Peyer's patch (tissue), 4 donors: ENCODE results near the gene SPACA9. TPM values are rescaled to one million over a fixed set of nuclear protein-coding genes. Genes with fewer than 3 reads are reported as not detected.

Experiments used
- DNase-seq, 3 donors: peaks; one replicate each; pipeline ENCODE4 v3.0.0-alpha.2; 2017 to 2019
- H3K27ac ChIP-seq, 4 donors: fragments of 200-600 bp; sonication (generic); one replicate each; pipeline ENCODE4 v1.5.1; 2016 to 2019
- H3K27me3 ChIP-seq, 2 donors: fragments of 200-600 bp; sonication (generic); one replicate each; pipeline ENCODE4 v1.5.1; 2019
- H3K36me3 ChIP-seq, 3 donors: fragments of 200-600 bp; sonication (generic); one replicate each; pipeline ENCODE4 v1.5.1; 2016 to 2019
- H3K4me1 ChIP-seq, 4 donors: fragments of 200-600 bp; sonication (generic); one replicate each; pipeline ENCODE4 v1.5.1; 2016 to 2019
- H3K4me3 ChIP-seq, 4 donors: fragments of 200-600 bp; sonication (generic); 1 replicate in 3 of 4; 2 replicates in 1 of 4; pipeline ENCODE4 v1.5.1; 2016 to 2019; ENCODE audit warnings: mild to moderate bottlenecking in 1 of 4
- H3K9me3 ChIP-seq, 4 donors: fragments of 200-600 bp; sonication (generic); one replicate each; pipeline ENCODE4 v1.5.1; 2016 to 2019; ENCODE audit warnings: mild to moderate bottlenecking in 1 of 4
- POLR2A ChIP-seq, 2 donors: fragments of 450-650 bp; IDR thresholded peaks; one replicate each; pipeline ENCODE4 v1.5.1; 2017; ENCODE audit warnings: antibody characterized with exemption in 2 of 2, mild to moderate bottlenecking in 2 of 2, moderate library complexity in 2 of 2
- total RNA-seq, 4 donors: library from RNA; depleted of rRNA; stranded (reverse); fragments of >200 nt; gene quantifications; one replicate each; pipeline ENCODE4 v1.1.0, GENCODE V29; 2016
- TF ChIP-seq, protein P1 (sequence below), 6 experiments: fragments of 450-650 bp in 4 of 6; fragments of 200-600 bp in 2 of 6; sonication (generic) in 1 of 6; IDR thresholded peaks; one replicate each; pipeline ENCODE4 v1.5.1; 2017 to 2019; ENCODE audit warnings: antibody characterized with exemption in 6 of 6, mild to moderate bottlenecking in 3 of 6, moderate library complexity in 1 of 6

Gene SPACA9
- total RNA-seq, 4 donors from 2014 or later = 0.53 to 1.8 (median 1.2) TPM; not detected in 1

DNA sequence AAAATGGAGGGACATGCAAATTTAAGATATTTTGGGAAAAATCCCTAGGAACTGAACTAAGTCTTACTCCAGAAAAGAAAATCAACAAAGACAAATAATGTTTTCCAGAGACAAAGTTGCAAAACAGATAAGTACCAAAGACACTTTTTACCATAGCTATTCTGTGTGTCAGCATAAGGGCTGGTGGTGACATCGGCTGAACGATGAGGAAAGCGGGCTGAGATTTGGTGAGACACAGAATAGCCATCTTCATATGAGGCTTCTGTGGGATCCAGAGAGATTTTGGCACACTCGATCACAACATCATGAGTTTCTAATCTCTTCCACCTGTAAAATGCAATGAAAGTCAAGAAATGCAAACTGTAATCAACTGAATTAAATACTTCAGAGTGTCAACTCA lies 33.4 kb downstream of the SPACA9 start:
- no peaks in the 10 kb centered on the region for H3K4me1 ChIP-seq
- no peak overlapping the region for H3K27ac ChIP-seq
- DNase-seq = no peak
- no peaks in the 10 kb centered on the region for H3K27me3 ChIP-seq
- no peaks in the 10 kb centered on the region for H3K9me3 ChIP-seq
- no peak overlapping the region for H3K4me3 ChIP-seq
- peaks cover 0 to 74% (median 0%) of the 10 kb centered on the region in 3 donors for H3K36me3 ChIP-seq
- TF ChIP-seq, protein P1, sequence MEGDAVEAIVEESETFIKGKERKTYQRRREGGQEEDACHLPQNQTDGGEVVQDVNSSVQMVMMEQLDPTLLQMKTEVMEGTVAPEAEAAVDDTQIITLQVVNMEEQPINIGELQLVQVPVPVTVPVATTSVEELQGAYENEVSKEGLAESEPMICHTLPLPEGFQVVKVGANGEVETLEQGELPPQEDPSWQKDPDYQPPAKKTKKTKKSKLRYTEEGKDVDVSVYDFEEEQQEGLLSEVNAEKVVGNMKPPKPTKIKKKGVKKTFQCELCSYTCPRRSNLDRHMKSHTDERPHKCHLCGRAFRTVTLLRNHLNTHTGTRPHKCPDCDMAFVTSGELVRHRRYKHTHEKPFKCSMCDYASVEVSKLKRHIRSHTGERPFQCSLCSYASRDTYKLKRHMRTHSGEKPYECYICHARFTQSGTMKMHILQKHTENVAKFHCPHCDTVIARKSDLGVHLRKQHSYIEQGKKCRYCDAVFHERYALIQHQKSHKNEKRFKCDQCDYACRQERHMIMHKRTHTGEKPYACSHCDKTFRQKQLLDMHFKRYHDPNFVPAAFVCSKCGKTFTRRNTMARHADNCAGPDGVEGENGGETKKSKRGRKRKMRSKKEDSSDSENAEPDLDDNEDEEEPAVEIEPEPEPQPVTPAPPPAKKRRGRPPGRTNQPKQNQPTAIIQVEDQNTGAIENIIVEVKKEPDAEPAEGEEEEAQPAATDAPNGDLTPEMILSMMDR (IDR thresholded peaks at IDR 0.05) = no peak
- TF ChIP-seq POLR2A (IDR thresholded peaks at IDR 0.05) = no peak

DNA sequence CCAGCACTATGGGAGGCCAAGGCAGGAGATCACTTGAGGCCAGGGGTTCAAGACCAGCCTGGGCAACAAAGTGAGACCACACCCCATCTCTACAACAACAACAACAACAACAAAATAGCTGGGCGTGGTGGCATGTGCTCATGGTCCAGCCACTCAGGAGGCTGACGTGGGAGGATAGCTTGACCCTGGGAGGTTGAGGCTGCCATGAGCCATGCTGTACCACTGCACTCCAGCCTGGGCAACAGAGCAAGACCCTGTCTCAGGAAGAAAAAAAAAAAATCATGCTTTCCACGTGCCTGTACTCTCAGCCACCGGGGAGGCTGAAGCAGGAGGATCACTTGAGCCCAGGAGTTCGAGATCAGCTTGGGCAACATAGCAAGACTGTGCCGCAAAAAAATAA lies 36.2 kb downstream of the SPACA9 start:
- no peak for TF ChIP-seq POLR2A (IDR thresholded peaks at IDR 0.05)
- TF ChIP-seq, protein P1 (IDR thresholded peaks at IDR 0.05) = no peak
- Histone ChIP-seq H3K27me3 (no peaks in the 10 kb centered on the region), H3K4me1 (no peaks in the 10 kb centered on the region), H3K36me3 (peaks cover 0 to 72% (median 0%) of the 10 kb centered on the region in 3 donors), H3K9me3 (no peaks in the 10 kb centered on the region), H3K27ac (no peak overlapping the region), H3K4me3 (no peak overlapping the region)
- DNase-seq = no peak

DNA sequence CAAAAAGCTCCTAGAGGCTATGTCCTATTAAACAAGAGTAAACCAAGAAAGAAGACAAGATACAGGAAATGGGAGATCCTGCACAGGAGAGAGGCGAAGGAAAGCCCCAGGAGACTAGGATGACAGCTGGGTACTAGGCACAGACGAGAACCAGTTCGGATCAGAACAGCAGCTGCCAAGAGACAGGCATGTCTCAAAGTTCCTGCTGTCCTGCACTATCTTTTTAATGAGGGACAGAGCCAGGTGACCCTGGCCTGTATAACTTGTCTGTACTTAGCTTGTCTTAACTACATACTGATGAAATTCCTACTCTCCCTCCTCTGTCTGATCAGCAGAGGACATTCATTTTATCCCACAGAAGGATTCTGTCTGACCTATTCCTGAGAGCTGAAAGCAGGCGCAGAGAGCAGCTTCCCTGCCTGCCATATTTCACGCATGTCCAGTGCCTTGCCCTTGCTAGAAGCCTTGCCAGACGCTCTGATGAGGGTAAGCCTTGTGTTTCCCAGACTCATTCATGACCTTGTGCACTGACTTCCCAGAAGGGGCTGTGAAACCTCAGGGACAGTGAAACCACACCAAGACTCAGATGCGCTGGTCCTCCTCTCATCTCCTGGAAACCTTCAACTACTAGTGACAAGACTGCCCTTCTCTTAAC lies 41.0 kb downstream of the SPACA9 start:
- no peak for DNase-seq
- H3K27me3 ChIP-seq = no peaks in the 10 kb centered on the region
- TF ChIP-seq, protein P1 (IDR thresholded peaks at IDR 0.05) = no peak
- no peak for TF ChIP-seq POLR2A (IDR thresholded peaks at IDR 0.05)
- H3K36me3 ChIP-seq = peaks cover 0 to 84% (median 4%) of the 10 kb centered on the region in 3 donors
- no peaks in the 10 kb centered on the region for H3K9me3 ChIP-seq
- H3K4me3 ChIP-seq = no peak overlapping the region
- no peaks in the 10 kb centered on the region for H3K4me1 ChIP-seq
- H3K27ac ChIP-seq = no peak overlapping the region

DNA sequence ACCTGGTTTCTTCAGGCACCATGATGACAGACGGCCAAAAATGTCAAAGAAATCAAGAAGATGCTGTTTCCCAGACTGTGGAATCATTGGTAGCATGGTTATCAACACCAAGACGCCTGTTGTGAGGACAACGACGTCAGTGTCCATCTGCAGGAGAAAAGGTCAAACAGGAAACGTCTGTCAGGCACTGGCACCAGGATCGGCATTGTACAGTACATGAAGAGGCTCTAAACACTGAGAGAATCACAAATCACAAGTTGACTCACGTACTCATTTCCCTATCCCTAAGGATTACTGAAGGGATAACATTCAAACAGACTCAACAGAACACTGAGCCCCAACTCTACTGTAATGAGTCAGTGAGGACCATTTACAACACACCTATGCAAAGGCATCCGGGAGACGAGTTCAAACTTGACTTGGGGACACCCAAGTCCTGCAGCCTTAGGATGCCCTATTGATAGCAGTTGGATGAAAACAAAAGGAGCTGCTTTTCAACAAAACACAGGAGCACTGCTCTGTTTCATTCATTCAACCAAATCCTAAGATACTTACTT lies 44.7 kb downstream of the SPACA9 start:
- H3K36me3 ChIP-seq = peaks cover 0 to 93% (median 4%) of the 10 kb centered on the region in 3 donors

DNA sequence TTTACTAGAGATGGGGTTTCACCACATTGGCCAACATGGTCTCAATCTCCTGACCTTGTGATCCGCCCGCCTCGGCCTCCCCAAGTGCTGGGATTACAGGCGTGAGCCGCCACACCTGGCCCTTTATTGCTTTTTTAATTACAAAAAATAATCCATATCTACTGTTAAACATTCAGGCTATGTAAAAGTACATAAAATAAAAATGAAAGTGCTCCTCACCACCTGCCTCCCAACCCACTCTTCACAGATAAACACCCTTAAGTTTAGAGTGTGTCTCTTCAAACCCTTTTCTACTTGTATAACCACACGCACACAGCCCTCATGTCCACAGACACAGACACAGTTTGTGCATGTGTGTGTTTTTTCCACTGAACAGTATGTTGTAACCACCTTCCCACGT lies 49.0 kb downstream of the SPACA9 start:
- peaks cover 0 to 62% (median 4%) of the 10 kb centered on the region in 3 donors for H3K36me3 ChIP-seq
- H3K27ac ChIP-seq = no peak overlapping the region
- TF ChIP-seq POLR2A (IDR thresholded peaks at IDR 0.05) = no peak
- TF ChIP-seq, protein P1 (IDR thresholded peaks at IDR 0.05) = no peak
- no peaks in the 10 kb centered on the region for H3K4me1 ChIP-seq
- no peak for DNase-seq
- H3K27me3 ChIP-seq = no peaks in the 10 kb centered on the region
- no peaks in the 10 kb centered on the region for H3K9me3 ChIP-seq
- no peak overlapping the region for H3K4me3 ChIP-seq

More for the DNA sequence above, 44.7 kb downstream of the SPACA9 start:
- no peaks in the 10 kb centered on the region for H3K27me3 ChIP-seq
- H3K4me1 ChIP-seq = no peaks in the 10 kb centered on the region
- H3K4me3 ChIP-seq = no peak overlapping the region
- TF ChIP-seq, protein P1 (IDR thresholded peaks at IDR 0.05) = no peak
- TF ChIP-seq POLR2A (IDR thresholded peaks at IDR 0.05) = no peak
- H3K9me3 ChIP-seq = no peaks in the 10 kb centered on the region
- H3K27ac ChIP-seq = no peak overlapping the region
- no peak for DNase-seq
